NCI-H2029 (cell line): ENCODE data around the gene BPTF.
"Not testable (repeated sequence)": the region's sequence is repeated elsewhere in the genome, so short reads cannot be mapped to it uniquely, and the experiment has no call there.

Experiments
- DNase-seq: peaks from one replicate; lab custom pipeline; 2025; lab: John Stamatoyannopoulos, UW

BPTF gene

DNA sequence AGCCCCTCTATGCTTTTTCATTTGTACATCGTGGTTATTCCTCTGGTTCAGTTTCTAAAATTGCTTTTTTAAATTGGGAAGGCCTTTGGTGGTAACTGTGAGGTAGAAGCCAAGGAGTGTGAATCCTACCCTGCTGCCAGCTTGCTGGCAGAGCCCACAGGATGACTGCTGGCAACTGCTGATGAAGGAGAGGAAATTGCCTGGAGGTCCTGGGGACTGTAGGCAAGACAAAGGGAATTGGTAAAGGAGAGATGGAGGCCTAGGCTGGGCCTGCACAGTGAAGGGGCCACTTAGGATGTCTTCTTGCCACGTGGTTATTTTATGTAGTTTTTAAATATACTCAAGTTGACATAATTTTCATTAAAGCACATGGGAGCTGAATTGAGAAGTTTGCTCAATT, 155.2 kb downstream of the BPTF start:
- DNase-seq = peak; percentile 14

GRCh38 chr17:67980883-67981282, 155.6 kb downstream of the BPTF start:
- not testable (repeated sequence) for DNase-seq

GRCh38 chr17:67982034-67982640, 156.8 kb downstream of the BPTF start:
- DNase-seq = no peak

DNA sequence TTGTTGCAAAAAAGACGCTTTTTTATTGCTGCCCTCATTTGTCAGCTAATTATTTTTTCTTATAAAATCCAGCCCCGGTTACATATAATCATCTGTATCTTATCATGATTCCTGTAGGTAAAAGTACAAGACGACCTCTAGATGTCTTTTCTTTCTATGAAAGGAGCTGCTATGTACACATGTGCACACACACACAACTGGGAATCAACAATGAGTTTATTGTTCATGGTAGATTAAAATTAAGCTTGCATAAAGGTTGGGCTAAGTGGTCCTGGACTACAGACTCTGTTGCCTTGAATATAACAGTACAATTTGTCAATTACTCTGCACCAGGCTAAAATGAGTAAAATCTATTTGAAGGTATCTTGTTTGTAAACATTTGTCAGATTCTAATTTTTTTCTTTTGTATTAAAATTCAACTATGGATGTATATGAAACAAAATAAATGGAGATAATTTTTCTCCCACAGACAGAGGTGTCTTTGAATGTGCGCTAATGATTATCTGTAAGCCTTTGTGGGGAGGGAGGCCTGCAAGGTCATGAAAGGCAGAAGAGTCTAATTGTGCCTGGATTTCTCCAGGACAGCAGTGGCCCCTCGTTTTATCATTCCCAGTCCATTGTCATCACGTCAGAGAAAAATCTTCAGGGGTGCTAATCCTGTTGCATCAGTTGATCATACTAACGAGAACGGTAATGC, 157.5 kb downstream of the BPTF start:
- DNase-seq = no peak

DNA sequence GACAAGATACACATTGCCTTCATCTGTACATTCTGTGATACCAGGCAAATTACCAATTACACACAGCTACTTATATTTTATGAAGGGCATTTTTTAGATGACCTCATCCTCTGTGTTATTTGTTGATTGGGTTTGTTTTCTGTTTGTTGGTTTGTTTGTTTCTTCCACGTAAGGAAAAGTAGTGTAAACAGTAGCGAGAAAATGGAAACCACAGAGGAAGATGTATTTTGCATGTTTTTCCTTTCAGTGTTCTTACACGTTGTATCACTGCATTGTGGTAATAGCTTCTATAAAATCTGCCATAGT, 158.0 kb downstream of the BPTF start:
- DNase-seq = no peak

GRCh38 chr17:67990909-67991308, 165.6 kb downstream of the BPTF start:
- DNase-seq = peak; percentile 28

DNA sequence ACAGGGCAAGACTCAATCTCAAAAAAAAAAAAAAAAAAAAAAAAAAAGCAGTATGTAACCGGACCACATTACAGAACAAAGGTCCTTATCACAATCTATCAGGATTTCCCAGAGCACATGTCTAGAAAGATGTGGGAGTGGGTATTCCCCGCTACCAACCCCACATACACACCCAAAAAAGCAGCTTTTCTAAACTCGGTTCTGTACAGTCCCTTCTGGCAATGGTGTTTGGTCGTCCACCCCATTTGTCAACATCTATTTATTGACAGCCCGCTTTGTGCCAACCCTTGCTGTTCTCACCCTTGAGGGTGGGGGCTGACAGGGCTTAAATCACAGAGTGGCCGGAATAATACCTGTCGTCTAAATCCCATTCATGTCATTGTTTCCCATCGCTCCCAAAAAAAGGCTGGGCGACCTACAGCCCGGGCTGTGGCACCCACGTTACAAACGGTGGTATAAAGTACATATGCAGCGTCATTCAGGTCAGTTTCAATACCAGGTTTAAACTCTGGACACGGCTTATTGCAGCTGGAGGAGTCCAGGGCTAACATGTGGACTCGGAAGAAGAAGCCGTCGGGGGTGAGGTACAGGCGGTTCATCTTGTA, 167.3 kb downstream of the BPTF start:
- DNase-seq = no peak

- peak; percentile 62 for DNase-seq
Measured at GRCh38 chr17:67993153-67993997, 168.1 kb downstream of the BPTF start.

DNA sequence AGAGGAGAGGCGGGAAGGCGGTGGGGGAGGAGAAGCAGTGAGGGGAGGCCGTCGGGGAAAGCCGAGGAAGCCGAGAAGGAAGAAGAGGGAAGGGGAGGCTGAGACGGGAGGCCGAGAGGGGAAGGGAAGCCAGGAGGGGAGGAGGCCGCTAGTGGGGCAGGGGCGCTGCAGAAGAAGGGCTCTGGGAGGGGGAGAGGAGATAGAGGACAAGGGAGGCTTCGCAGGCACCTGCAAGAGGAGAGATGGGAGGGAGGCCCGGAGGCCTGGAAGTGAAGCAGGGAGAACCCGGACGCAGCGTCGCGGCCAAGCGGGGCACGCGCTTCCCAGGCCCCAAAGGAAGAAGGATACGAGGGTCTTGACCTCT, 168.7 kb downstream of the BPTF start:
- peak; percentile 26 for DNase-seq

DNA sequence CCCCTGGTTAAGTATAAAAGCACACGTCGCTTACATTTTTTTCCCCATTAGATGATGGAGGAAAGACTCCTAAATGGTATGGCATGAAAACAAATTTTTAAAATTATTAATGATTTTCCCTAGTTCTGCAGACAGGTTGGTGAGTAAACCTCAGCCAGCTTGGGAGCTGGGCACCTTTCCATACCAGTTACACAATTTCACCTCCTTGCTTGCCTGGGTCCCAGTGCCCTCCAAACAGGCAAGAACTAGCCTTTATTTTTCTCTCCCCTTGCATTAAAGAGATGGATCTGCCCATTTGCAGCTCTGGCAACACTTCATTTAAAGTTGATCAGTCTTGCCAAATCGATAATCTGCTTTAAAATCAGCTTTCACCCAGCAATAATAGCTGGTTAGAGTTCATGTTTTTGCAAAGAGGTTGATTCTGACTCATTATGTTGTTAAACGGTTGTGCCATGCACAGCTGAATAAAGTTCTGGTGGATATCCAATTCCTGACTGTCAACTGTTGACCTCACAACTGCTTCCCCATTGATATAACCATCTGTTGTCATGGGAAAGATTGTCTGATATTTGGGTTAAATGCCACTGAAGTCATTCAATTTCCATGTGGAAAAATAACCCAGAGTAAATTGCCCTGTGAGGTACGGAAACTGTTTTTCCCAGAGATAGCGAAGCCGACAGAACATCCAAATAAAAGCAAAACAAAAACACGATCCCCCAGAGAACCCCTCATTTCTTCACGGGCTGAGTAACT, 169.7 kb downstream of the BPTF start:
- no peak for DNase-seq

GRCh38 chr17:67995570-67996263, 170.4 kb downstream of the BPTF start:
- DNase-seq = no peak

GRCh38 chr17:67996301-67997171, 171.2 kb downstream of the BPTF start, which contains the start of gene C17orf58:
C17orf58 (minus strand) TSS chr17:67996469; CDS start chr17:67996198, 271 bp downstream.
- DNase-seq = not testable (repeated sequence)

DNA sequence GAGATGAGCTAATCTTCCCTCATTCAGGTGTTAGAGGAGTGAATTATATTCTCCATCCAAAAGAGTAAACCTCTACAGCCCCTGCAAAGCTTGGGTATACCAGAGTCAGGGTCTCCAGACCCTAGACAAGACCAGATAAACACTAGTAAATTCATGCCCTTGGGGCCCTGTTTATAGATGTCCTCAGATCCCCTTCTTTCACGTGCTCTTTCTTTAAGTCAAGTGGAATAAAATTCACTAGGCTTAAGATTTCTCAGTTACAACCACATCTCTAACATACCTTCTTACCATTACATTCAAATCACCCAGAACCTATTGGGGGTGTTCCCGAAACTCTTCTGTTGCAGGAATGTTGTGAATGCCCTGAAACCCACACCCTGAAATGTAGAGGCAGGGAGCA, 173.2 kb downstream of the BPTF start:
- DNase-seq = no peak

DNA sequence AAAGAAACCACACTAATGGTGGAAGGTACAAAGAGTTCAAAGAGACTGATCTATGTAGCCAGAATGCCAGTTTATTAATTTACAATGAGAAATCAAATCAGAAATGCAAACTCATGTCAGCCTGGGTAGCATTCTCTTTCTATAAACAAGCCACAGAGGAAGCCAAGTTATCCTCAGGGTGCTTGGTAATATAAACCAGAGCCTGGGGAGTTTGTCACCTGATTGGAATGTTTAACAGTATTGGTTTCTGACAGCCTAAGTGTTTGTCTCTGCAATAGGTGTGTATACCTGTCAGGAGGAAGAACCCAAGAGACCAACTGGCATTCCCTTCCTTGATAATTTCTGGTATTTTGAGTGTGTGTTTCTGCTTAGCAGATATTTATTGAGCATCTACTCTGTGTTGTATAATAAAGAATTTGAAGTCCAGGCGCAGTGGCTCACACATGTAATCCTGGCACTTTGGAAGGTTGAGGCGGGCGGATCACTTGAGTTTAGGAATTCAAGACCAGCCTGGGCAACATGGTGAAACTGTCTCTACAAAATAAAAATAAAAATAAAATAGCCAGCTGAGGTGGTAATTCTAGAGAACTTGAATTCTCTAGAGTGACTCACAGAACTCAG, 174.1 kb downstream of the BPTF start:
- peak; percentile 51 for DNase-seq

DNA sequence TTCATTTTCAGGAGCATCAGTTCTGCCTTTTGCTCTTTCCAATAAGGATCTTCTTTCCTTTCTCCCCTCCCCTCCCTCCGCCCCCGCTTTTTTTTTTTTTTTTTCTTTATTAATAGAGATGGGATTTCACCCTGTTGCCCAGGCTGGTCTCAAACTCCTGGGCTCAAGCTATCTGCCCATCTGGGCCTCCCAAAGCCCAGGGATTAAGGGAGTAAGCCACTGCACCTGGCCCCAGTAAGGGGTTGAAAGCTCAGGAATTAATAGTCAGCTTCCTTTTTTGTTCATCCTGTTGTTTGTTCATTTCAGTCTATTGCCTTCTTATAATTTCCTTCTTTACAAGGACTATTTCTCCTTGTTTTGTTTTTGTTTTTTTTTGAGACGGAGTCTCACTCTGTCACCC, 178.9 kb downstream of the BPTF start:
- DNase-seq = no peak

- DNase-seq = no peak
Measured at GRCh38 chr17:68006797-68007196, 181.5 kb downstream of the BPTF start.

DNA sequence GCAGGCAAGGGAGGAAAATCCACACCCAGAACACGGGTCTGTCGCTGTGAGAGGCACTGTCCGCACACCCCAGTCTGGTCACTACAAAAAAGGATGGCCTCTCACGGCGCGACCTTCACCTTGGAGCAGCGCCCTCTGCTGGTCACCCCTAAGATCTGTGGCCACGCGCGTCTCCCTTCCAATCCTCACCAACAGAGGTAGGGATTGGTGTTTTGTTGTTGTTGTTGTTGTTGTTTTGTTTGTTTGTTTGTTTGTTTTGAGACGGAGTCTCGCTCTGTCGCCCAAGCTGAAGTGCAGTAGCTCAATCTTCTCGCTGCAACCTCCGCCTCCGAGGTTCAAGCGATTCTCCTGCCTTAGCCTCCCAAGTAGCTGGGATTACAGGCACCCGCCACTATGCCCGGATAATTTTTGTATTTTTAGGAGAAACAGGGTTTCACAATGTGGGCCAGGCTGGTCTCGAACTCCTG, 185.9 kb downstream of the BPTF start:
- no peak for DNase-seq

- no peak for DNase-seq
Measured at GRCh38 chr17:68013385-68013784, 188.1 kb downstream of the BPTF start.

GRCh38 chr17:68015081-68015723, 189.9 kb downstream of the BPTF start:
- no peak for DNase-seq
